ENCODE results near the gene RAD9A.

The RAD9A gene

DNA sequence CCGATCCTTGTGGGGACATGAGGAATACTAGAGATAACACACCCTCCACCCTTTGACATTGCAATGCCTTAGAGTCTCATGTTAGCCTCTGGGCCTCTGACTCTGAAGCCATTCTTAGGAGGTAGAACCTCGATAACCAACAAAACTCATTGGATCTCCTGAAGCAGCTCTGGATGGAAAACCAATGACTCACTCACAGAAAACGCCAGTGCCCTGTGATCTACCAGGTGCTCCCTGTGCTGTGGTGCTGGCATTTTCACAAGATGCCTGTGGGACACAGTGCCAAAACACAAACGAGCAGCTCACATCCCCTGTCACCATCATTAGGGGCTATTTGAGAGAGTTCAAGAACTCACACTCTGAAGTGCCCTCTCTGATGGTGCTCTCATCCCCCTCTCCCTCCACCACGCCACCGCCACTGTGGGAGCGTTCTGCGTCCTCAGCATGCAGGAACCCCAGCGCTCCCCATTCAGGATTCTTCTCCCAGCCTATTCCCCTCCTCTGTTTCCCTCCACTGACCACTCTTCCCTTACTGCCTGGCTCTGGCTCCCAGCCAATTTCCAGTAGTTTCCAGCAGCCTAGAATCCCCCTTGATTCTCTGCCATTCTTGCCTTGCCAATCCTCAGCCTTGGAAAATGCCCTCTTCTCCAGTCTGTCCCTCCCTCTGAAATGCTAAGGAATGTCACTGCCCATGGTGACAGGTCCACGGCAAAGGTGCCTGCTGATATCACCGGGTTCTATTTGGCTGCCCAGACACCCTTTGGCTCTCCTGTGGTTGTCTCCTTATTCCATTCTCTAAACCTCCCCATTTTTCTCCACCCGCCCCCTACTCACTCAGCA, 33.7 kb upstream of the RAD9A start:
- no peak for DNase-seq

DNA sequence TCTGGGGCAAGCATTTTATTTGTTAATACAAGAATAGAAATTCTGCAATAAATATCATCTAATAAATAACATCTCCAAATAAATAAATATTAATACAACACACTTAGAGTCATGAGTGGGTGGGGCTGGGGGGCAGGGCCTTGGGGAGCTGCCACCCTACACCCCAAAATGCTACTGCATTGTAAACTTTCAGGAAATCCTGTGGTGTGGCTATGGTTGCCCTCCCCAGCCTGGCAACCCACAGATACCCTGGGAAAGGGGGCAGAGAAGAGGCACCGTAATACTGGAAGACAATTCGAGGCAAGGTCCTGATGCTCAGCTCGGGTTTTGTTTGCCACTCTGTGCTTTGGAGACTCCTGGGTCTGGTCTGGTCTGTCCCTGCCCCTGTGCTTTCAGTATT, 27.6 kb upstream of the RAD9A start:
- no peak for DNase-seq

DNA sequence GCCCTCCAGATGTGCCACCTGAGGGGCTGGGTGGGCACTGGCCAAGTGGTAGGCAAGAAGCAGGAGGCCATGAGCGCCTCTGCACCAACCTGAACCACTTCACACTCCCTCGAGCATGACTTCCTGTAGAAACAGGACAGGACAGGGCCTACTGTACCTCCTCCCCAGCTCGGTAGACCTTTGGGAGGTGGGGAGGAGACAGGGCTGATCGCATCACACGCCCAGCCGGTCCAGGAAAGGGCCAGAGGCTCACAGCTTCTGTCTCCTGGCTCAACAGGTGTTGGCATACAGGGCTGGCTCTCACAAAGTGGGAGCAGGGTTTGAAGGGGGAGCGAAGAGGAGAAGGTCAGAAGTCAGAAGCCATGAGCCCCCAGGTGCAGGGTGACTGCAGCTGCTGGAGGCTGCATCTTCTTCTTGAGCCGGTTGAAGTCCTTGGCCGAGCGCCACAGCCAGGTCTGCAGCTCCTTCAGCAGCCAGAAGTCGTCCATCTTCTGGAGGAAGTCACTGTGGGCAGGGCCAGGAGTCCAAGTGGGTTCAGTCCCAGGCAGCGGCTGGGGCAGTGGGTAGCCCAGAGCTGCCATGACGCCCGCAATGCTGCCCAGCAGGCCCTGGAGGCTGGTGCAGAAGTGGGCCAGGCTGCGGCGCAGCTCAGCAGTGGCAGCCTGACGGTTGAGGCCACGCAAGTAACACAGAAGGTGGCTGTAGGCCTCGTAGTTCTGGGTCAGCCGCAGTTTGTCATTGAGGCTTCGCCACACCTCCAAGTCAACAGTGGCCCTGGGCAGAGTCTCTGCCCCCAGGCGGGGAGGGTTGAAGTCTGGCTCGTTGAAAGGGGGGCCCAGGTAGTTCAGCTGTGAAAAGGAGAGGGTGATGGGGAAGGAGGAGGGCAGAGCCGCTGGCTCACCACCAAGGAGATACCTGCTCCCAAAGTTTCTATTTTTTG, 26.7 kb upstream of the RAD9A start:
- no peak for DNase-seq

- no peak for DNase-seq
Measured at GRCh38 chr11:67365736-67366444, 25.9 kb upstream of the RAD9A start.

DNA sequence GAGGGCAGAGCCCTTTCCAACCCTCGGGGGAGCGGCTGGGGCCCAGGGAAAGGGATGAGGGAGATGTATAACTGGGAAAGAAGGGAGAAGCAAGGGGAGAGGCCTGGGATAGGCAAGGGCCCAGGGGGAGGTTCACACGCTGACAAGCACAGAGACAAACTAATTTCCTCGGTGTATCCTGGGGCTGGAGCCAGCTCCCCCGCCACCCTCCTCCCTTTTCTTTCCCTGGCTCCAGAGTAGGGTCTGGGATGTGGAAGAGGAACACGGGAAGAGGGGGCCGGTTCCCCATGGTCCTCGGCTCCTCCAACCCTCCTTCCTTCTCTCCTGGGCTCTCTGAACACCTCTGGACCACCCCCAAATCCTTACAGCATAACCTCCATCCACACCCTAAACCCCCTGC, 25.2 kb upstream of the RAD9A start:
- no peak for DNase-seq

DNA sequence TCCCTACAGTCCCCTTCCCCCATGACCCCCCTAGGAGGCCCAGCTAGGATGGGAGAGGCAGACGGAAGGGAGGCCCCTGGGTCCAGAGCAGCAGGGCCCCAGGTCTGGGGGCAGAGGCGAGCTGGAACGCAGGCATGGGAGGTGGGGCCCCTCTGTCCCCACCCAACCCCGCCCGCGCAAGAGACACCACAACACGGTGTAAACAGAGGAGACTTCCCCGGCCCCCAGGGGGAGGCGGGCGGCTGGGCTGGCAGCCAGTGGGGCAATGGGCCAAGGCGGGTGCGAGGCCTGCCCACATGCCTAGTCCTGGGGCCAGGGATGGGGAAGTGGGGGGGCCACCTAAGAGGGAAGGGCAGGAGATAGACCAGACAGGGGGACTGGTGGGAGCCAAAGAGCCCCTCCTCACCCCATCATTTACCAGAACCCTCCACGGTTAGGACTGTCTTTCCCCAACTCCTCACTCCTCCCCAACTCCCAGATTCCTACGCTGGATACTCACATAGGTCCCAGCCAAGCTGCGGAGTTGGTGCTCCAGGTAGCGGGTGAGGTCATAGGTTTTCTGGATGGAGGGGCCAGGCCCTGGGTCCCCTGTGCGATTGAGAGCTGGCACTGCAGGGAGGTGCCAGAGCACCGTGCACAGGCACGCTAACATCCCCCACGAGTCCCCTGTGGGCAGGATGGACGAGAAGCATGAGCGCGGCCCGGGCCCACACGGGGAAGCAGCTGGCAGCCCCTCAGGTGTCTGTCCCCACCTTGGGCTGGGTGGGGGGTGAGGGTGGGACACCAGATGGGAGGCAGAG, 24.6 kb upstream of the RAD9A start:
- no peak for DNase-seq

- no peak for DNase-seq
Measured at GRCh38 chr11:67367761-67368227, 24.0 kb upstream of the RAD9A start.

DNA sequence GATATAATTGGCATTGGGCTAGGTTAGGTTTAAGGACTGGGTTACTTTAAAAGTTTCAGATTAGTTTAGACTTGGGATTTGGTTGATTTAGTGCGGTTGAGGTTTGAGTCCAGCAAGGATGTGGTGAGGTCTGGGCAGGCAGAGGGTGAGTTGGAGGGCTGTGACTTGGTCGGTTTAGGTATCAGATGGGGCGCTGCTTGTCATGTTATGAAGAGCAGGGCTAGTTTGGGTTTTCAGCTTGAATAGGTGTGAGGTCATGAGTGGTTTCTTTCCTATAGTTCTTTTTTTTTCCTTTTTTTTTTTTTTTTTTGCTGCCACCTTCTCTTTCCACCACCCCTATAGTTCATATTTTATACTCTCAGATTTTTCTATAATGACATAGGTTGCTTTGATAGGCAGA, 23.2 kb upstream of the RAD9A start:
- no peak for DNase-seq

DNA sequence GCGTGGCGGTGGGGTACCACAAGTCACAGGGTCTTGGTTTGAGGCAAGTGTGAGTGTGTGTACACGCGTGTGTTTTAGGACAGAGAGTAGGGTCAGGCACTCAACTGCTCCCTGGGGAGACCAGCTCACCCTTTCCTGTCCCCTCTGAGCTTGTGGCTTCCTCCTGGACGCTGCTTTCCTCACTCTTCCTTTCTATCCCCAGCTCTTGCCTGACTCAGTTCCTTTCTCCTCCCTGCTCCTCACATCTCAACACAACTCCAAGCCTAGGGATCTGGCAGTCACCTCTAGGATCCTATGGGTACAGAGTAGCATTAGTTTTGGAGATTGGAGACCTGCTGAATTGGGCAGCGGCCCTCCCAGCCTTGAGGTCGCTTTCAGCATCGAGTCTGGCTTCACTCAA, 22.5 kb upstream of the RAD9A start:
- DNase-seq: no peak

GRCh38 chr11:67369801-67370284, 21.9 kb upstream of the RAD9A start:
- no peak for DNase-seq

DNA sequence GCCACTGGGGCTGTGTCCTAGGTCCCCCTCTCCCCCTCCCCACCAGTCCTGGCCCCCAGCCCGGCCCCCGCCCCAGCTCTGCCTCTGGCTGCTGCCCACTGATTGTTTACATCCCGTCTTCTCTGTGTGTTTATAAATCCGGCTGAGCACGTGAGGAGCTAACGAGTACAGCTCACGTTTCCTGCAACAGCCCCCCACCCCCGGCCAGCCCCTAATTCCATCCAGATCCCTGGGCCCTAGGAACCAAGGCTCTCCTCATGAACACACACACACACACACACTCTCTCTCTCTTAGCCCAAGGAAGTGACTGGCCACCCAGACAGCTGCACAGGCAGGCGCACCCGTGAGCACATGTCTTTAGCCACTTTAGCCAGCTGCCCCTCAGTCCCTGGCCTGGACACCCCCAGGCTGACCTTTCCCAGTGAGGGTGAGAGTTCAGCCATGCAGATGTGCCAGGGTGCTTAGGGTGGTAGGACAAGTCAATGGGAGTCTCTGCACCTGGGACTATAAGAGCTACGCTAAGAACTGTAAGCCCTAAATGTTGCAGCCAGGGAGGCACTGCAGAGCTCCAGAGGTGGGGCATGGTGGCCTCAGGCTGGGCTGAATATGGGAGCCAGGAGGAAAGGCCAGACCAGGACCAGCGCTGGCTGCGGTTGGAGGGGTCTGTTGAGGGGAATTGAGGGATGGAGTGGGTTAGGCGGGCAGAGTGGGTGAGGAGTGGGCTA, 21.3 kb upstream of the RAD9A start:
- DNase-seq: no peak

DNA sequence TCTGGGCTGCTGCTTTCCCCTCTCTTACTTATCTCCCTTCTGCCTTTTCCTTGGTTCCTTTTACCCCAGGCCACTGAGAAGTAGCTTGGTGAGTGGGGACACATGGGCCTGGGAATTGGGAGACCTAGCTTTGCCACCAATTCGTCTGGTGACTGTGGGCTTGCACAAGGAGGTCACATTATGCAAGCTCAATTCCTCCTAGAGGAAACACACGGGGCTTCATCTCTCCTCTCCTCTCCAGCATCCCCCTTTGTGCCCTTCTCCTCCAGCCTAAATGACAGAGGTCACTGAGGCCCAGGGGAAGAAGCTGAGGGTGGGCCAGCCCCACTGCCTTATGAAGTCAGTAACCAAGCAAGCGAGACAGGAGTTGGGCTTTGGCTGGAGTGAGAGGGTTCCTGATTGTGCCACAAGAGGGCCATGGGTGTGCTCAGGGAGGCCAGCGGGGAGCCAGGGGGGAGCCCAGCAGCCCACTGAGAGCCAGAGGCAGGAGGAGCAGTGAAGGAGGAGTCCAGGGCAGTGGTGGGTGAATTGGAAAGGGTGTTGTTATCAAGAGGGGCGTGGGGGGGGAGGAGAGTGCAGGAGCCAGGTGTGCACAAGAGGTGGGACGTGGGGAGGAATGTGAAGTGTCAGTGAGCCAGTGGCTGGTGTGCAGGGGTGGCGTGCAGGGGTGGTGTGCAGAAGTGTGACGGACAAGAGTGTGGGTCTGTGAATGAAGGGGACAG, 20.4 kb upstream of the RAD9A start:
- no peak for DNase-seq

GRCh38 chr11:67371911-67372320, 19.9 kb upstream of the RAD9A start:
- DNase-seq: no peak

DNA sequence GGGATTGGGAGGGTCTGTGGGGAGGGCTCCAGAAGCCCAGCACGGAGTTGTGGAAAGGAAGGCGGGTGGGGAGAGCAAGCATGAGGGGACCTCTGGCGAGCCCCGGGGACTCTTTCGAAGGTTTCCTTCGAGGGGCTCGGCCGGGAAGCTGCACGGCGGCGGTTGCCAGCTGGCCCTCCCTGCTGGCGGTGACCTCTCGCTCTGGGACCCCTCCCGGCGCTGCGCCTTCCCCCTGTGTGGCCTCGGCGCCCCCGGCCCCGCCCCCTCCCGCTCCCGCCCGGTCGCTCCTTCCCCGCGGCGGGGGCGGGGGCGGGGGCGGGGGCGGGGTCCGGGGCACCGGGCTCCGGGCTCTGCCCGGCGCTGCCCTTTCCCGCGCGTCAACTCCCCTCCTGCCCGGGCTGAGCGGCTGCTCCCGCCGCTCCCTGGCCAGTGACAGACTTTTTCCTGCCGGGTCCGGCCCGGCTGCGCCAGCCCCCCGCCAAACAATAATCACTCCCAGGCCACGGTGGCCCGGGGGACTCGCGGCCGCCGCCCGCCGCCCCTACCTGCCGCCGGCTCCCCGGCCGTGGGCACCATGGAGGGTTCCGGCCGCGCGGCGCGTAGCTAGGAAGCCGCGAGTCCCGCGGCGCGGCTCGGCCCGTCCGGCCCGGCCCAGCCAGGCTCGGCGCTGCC, 19.3 kb upstream of the RAD9A start:
- DNase-seq: no peak

DNA sequence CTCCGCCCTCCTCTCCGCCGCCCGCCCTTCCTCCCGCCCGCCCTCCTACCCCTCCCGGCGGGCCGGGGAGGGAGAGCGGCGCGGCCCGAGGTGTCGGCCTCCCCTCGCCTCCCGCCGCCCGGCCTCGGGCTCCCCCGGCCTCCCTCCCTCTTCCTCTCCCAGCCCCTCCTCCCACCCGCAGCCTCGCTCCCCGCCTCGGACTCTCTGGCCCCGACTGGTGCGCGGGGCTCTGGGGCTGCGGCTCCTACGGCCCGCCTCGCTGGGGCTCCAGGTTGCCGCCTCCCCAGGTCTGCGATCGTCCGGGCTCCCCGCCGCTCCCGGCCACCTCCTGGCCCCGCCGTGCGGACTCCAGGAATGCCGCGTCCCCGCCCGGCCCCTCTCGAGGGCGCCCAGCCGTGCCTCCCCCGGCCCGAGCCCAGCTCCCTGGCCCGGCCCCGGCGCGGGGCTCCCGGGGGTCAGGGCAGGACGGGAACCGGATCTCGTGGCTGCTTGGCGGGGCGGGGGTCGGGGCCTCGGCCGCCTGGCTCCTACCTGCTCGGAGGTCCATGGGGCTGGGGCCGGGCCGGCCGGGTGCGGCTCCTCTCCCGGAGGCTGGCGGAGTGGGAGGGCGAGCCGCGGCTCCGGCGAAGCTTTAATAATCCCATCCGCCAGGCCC, 18.7 kb upstream of the RAD9A start, which contains the start of gene CLCF1:
TSS of gene CLCF1 (minus strand) at position 606 of the 655 bp plus-strand sequence. CDS start at position 547, 59 bp downstream.
- DNase-seq: no peak

GRCh38 chr11:67373648-67374570, 17.9 kb upstream of the RAD9A start:
- no peak for DNase-seq

DNA sequence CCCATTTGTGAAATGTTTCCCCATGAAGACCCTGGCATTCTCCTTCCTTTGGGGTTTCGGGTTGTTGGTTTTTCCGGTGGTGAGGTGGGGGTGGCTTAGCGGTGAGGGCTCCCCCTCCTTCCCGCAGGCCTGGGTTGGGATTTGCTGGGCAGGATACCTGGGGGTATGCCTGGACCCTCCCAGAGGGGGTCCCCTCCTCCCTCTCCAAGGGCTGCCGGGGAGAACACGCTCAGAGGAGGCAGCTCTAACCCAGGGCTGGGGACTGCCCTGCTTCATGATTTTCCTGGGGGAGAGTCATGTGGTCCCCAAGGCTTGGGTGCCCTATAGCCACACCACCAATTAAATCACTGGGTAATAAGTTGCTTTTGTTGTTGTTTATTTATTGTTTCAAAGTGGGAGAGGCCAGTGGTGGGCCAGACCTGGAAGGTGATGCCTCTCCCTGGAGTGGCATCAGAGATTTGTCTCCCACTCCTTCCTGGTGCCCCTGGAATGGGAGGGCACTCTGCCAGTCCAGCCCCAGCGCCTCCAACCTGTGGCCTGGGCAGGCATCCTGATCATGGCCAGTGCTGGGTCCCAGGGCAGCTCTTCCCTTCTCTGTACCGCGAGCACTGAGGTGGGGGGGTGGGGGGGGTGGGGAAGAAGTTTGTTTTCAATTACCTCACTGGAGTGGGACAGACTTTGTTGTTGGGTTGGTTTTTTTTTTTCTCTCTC, 17.1 kb upstream of the RAD9A start:
- DNase-seq: no peak
